ENCODE measurements around the gene RPL13A.

DNA sequence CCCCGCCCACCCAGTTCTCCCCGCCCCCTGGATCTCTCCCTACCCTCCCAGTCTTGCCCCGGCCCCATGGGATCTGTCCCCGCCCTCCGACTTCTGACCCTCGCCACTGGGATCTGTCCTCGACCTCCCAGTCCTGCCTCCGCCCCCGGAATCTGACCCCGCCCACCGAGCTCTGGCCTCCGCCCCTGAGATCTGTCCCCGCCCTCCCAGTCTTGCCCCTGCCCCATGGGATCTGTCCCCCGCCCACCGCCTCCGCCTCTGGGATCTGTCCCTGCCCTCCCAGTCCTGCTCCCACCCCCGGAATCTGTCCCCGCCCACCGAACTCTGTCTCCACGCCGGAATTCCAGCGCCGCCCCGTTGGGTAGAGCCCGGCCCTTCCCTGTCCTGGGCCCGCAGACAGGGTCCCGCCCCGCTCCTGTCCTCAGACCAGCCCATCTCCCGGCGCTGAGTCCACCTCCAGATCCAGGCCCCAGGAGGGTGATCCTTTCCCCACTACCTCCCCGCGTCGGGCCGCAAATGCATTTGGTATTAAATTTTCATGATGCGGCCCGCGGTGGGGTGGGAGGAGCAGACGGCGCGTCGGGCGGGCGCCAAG, 44.5 kb upstream of the RPL13A start:
- TF ChIP-seq SIN3A (IDR thresholded peaks at IDR 0.05; ENCODE audit: borderline replicate concordance, insufficient read depth, low read length), result no peak
- TF ChIP-seq TAF1 (IDR thresholded peaks at IDR 0.05; ENCODE audit: borderline replicate concordance, insufficient read depth, low read length), result no peak
- TF ChIP-seq POLR2AphosphoS5 (IDR thresholded peaks at IDR 0.05; ENCODE audit: low read depth, low read length), result no peak
- TF ChIP-seq, protein P1, sequence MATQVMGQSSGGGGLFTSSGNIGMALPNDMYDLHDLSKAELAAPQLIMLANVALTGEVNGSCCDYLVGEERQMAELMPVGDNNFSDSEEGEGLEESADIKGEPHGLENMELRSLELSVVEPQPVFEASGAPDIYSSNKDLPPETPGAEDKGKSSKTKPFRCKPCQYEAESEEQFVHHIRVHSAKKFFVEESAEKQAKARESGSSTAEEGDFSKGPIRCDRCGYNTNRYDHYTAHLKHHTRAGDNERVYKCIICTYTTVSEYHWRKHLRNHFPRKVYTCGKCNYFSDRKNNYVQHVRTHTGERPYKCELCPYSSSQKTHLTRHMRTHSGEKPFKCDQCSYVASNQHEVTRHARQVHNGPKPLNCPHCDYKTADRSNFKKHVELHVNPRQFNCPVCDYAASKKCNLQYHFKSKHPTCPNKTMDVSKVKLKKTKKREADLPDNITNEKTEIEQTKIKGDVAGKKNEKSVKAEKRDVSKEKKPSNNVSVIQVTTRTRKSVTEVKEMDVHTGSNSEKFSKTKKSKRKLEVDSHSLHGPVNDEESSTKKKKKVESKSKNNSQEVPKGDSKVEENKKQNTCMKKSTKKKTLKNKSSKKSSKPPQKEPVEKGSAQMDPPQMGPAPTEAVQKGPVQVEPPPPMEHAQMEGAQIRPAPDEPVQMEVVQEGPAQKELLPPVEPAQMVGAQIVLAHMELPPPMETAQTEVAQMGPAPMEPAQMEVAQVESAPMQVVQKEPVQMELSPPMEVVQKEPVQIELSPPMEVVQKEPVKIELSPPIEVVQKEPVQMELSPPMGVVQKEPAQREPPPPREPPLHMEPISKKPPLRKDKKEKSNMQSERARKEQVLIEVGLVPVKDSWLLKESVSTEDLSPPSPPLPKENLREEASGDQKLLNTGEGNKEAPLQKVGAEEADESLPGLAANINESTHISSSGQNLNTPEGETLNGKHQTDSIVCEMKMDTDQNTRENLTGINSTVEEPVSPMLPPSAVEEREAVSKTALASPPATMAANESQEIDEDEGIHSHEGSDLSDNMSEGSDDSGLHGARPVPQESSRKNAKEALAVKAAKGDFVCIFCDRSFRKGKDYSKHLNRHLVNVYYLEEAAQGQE (IDR thresholded peaks at IDR 0.05; ENCODE audit: insufficient read depth in 1 of 2, low read depth in 2 of 2, low read length in 2 of 2), result no peak
- TF ChIP-seq FOXP2 (optimal IDR thresholded peaks at IDR 0.05; ENCODE audit: borderline replicate concordance, extremely low read depth, extremely low read length, insufficient read depth), result no peak
